Measurements from ENCODE around the gene KCNAB1.

KCNAB1 gene

DNA sequence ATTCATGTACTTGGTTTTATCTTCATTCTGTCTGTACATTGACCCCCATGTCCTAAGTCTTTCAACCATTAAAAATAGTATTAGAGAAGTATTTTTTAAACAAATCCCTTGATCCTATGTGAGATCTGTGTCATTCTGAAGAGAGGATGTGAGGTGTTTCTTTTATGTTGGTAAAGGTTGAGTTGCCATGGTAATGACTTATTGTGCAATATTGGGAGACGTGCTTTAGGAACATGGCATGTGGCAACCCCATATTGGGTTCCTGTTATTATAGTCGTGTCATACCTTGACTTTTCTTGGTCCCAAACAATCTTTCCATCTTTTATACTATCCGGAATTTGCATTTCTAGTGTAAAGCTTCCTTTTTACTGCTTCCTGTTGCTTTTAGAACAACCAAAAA, 203.1 kb downstream of the KCNAB1 start:
- DNase-seq (ENCODE audit: low read depth), result no peak

DNA sequence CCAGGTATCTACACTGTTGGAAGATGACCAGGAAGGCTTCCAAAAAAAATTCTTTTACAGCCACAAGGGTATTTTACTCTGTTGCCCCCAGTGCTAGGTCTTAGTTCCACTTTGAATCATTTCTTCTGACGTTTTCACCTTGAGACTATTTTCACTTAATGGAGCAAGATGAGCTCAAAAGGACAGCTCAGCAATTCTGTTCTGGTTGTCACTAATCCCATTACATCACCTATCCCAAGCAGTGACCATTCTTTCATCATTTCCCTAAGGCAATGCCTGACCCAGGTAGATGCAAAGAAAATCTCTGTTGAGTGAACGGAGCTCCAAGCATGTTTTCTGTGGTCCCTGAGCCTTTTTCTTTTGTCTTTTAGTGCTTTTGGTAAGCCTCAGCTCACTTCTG, 210.0 kb downstream of the KCNAB1 start:
- no peak for DNase-seq (ENCODE audit: low read depth)

- DNase-seq (ENCODE audit: low read depth), result no peak
Measured at GRCh38 chr3:156332304-156332703, 211.9 kb downstream of the KCNAB1 start.

GRCh38 chr3:156334841-156335545, 214.6 kb downstream of the KCNAB1 start:
- DNase-seq (ENCODE audit: low read depth), result no peak

- DNase-seq (ENCODE audit: low read depth), result no peak
Measured at GRCh38 chr3:156339491-156339890, 219.1 kb downstream of the KCNAB1 start.

- no peak for DNase-seq (ENCODE audit: low read depth)
Measured at GRCh38 chr3:156341332-156341731, 221.0 kb downstream of the KCNAB1 start.

DNA sequence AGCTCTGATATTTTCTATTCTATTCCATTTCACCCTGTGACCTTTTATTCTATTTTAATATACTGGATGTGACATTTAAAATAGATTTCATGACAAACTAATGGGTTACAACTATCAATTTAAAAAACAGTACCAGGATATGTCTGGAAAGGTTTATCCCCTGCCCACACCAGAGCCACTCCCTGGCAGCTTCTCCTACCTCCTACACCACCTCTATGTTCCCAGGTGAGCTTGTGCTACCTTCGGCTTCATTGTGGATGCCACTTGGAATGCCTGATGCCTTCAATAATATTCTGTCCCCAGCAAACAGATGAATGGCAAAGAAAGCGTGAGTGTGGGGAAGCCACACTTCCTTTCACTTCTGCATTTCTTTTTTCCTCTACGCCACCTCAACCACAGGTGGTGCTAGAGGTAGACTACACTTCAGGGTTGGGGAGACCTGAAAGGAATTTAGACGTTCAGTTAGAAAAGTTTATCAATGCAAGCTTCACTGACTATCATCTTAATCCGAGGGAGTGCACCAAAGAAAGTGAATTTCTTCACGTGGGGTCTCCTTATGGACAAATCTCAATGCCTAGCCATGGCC, 221.5 kb downstream of the KCNAB1 start:
- no peak for DNase-seq (ENCODE audit: low read depth)

GRCh38 chr3:156344215-156344614, 223.8 kb downstream of the KCNAB1 start:
- DNase-seq (ENCODE audit: low read depth), result no peak

- no peak for DNase-seq (ENCODE audit: low read depth)
Measured at GRCh38 chr3:156349111-156349510, 228.7 kb downstream of the KCNAB1 start.

GRCh38 chr3:156349978-156350377, 229.6 kb downstream of the KCNAB1 start:
- no peak for DNase-seq (ENCODE audit: low read depth)

DNA sequence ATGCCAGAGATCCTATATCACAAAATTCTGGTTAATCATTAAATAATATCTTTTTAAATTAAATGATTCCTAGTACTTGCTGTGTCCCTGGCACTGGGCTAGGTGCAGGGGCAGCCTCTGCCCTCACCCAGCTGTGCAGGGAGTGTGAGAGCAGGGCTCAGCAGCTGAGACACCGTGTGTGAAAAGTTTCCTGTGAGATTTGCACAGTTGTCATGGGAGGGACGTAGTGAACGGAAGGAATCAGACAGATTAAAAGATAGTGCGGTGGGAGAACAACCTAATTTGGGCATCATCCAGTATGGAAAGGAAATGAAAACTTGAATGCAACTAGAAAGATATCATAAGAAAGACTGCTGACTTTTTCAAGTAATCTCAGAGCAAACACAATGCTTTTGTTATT, 230.4 kb downstream of the KCNAB1 start:
- no peak for DNase-seq (ENCODE audit: low read depth)

GRCh38 chr3:156351783-156352182, 231.4 kb downstream of the KCNAB1 start:
- no peak for DNase-seq (ENCODE audit: low read depth)

GRCh38 chr3:156352728-156353127, 232.3 kb downstream of the KCNAB1 start:
- no peak for DNase-seq (ENCODE audit: low read depth)

DNA sequence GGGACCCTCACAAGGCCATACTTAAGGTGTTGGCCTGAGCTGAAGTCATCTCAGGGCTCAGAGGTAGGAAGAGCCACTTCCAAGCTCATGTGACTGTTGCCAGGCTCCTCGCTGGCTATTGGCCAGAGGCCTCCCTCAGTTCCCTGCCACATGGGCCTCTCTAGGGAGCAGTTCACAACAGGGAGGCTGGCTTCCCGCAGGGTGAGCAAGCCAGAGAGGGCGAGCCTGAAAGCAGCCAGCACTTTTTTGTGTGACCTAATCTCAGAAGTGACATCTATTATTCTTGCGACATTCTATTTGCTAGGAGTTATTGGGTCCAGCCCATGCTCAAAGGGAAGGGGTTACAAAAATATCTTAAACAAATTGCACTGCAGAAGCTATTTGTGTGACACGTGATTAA, 233.2 kb downstream of the KCNAB1 start:
- DNase-seq (ENCODE audit: low read depth), result no peak

DNA sequence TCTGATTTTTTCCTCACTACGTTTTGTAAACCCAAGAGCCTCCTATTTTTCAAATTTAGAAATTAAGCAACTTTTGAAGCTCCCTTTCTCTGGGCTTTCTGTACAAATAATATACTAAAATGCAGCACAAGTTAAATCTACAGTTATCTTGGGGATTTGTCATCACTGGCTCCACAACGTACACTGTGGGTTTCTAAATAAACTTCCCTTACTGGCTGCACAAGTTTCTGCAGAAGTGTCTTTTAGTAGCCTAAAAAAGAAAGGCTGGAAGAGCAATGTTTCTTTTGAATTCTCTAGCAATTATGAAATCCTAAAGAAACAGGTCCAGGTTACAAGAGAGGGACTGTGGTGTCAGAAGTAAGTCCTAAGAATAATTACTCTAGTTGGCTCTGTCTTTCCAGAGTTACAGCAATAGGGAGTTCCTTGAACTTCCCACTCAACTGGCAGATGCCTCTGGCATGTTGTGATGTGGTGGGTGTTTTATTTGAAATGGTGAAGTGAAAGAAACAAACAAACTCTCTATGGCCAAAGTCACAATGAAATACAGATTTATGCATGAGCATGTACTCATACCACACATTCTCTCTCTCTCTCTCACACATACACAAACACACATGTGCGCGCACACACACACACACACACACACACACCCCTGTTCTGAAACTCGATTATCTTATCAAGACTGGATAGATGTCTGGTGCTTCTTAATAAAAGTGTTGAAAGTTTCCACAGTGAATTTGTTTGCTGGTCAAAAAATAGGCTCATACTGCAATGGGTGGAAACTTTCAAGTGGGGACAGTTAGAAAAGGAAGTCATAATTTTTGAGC, 236.4 kb downstream of the KCNAB1 start:
- DNase-seq (ENCODE audit: low read depth), result no peak

- DNase-seq (ENCODE audit: low read depth), result no peak
Measured at GRCh38 chr3:156358232-156358631, 237.9 kb downstream of the KCNAB1 start.

GRCh38 chr3:156359368-156359767, 239.0 kb downstream of the KCNAB1 start:
- DNase-seq (ENCODE audit: low read depth), result no peak

DNA sequence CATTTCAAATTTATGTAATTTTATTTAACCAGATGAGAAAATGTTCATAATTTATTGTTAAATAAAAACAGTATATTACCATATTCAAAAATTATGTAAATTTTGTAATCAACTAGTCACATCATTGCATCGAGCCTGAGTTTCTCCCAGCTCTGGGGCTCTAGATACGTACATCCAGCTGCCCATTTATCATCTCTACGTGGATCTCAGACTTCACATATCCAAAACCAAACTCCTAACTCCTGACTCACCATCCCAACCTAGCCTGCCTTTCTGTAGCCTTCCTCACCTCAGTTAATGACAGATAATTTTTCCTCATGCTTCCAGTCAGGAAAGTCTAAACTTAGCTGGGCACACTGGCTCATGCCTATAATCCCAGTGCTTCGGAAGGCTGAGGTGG, 239.7 kb downstream of the KCNAB1 start:
- no peak for DNase-seq (ENCODE audit: low read depth)

- no peak for DNase-seq (ENCODE audit: low read depth)
Measured at GRCh38 chr3:156360963-156361362, 240.6 kb downstream of the KCNAB1 start.

GRCh38 chr3:156366559-156366958, 246.2 kb downstream of the KCNAB1 start:
- DNase-seq (ENCODE audit: low read depth), result no peak

DNA sequence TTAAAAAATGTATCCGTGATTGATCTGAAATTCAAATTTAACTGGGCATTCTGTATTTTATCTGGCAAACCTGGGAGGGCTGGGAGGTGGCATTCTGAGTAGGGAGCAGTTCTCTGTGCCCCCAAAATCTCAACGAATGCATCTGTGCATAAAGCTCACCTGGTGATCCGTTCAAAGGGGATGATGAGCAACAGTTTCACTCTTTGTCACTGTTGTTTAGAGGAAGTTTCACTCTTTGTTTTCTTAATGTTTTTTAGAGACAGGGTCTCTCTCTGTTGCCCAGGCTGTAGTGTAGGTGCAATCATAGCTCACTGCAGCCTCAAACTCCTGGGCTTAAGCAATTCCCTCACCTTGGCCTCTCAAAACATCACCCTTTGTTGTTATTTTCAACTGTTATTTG, 247.8 kb downstream of the KCNAB1 start:
- DNase-seq (ENCODE audit: low read depth), result no peak

GRCh38 chr3:156371701-156372100, 251.3 kb downstream of the KCNAB1 start:
- no peak for DNase-seq (ENCODE audit: low read depth)

DNA sequence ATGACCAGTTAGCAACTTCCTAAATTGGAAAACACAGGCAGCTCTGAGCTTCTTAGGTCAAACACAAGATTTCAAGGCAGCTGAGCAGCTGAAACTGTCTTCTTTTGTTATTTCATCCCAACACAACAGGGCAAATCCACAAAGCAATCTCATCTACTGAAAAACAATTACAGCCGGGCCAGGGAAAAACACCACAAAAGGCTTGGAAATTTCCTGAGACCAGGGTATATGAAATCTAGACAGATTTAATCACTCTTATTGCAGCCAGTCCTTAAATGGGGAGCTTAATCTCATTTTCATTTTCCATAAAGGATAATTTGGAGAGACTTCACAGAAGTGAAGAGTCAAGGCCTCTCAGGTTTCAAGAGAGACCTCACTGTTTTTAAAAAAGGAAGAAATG, 252.7 kb downstream of the KCNAB1 start:
- DNase-seq (ENCODE audit: low read depth), result no peak
